Left cardiac atrium (tissue), 4 donors: ENCODE measurements around the gene MRPL54. TPM values are rescaled to one million over a fixed set of nuclear protein-coding genes. Genes with fewer than 3 reads are reported as not detected.
"Not testable (repeated sequence)": the region's sequence is repeated elsewhere in the genome, so short reads cannot be mapped to it uniquely, and the experiment has no call there.

Experiments used
- ATAC-seq, 2 donors: fragments of 200-7000 bp; cut with Tn5 transposase; one replicate each; pipeline ENCODE4 v1.9.1; 2020; ENCODE audit warnings: mild to moderate bottlenecking in 2 of 2, moderate library complexity in 2 of 2
- DNase-seq: peaks from one replicate; pipeline ENCODE4 v3.0.0-alpha.2; 2020
- intact Hi-C, 2 donors: fragments of 100-400 bp; cut with DNase I; formaldehyde crosslinking; loops; one replicate each; pipeline versions ENCODE4 v1.14.1 to v1.15.1; 2022 to 2023
- total RNA-seq, 2 donors: library from RNA; stranded (reverse); fragmentation: NEBNext Ultra II Directional; extraction: Animal tissue kit (Norgen Biotek cat#: 25700); gene quantifications; one replicate each; pipeline ENCODE4 v1.2.1, GENCODE V29; 2021
- donor health status: DM: no; HTN: yes; CAD: no.
- donor health status: DM: no; HTN: yes; CAD: no; lungs with severe emphysema.
- donor health status: DM: yes; HTN: yes; CAD: no.
- donor health status: Dilated cardiomyopathy.

The MRPL54 gene
- total RNA-seq, 2 donors from 2014 or later = 63.6 to 68.9 TPM

GRCh38 chr19:3765121-3765520, 2.6 kb downstream of the MRPL54 start:
- ATAC-seq (no peak), DNase-seq (no peak)
- intact Hi-C loops = loop anchor here in 1 of 2 donors (10.0 kb wide), 1 partner anchor 200 kb away; no protein-coding TSS in a partner anchor

DNA sequence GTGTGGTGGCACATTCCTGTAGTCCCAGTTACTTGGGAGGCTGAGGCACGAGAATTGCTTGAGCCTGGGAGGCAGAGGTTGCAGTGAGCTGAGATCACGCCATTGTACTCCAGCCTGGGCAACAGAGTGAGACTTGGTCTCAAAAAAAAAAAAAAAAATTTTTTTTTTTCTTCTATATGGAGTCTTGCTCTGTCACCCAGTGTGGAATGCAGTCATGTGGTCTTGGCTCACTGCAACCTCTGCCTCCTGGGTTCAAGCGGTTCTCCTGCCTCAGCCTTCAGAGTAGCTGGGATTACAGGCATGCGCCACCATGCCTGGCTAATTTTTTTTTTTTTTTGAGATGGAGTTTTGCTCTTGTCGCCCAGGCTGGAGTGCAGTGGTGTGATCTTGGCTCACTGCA, 3.3 kb downstream of the MRPL54 start:
- intact Hi-C loops = loop anchor here in 1 of 2 donors (10.0 kb wide), 1 partner anchor 199 kb away; no protein-coding TSS in a partner anchor
- ATAC-seq, DNase-seq: not testable (repeated sequence)

GRCh38 chr19:3766520-3766919, 4.0 kb downstream of the MRPL54 start:
- ATAC-seq (no peak), DNase-seq (no peak)
- intact Hi-C loops = loop anchor here in 1 of 2 donors (10.0 kb wide), 1 partner anchor 198 kb away; no protein-coding TSS in a partner anchor

- intact Hi-C loops = loop anchor here in 1 of 2 donors (10.0 kb wide), 1 partner anchor 198 kb away; no protein-coding TSS in a partner anchor
- ATAC-seq (no peak), DNase-seq (no peak)
These were observed 4.6 kb downstream of the MRPL54 start for GRCh38 chr19:3767050-3767449.

DNA sequence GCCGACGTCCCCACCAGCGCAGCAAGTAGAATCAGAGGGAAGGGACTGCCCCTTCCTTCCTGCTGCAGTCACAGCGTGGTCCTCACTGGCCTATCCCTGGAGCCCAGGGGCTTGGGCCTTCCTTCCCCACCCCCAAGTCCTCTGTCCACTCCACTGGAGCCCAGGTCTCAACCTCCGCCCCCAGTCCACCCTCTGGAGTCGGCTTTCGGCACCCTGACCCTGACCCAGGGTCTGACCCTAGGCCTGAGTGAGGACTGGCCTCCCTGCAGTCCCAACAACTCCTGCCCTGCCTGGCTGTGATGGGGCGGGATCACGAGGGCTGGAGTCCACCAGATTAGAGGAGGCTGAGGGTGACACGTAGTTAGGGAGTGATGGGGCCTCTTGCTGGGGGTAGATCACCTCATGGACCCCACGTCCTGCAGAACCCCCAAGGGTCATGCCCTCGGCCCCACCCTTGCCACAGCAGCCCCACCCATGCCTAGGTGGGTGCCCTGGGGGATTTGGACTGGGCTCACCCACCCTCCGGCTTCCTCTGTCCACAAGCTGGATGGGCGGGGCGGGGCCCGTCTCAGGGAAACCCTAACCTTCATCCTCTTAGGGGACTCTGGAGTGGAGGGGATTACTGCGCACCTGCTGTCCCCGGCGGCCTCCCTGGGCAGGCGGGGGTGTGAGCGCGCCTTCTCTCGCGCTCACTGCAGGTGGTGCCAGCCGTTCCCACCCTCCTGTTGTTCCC, 5.7 kb downstream of the MRPL54 start:
- ATAC-seq = no peak
- intact Hi-C loops = loop anchor here in 1 of 2 donors (10.0 kb wide), 1 partner anchor 197 kb away; no protein-coding TSS in a partner anchor

GRCh38 chr19:3768748-3769099, 6.2 kb downstream of the MRPL54 start:
- intact Hi-C loops = loop anchor here in 1 of 2 donors (10.0 kb wide), 1 partner anchor 196 kb away; no protein-coding TSS in a partner anchor
- DNase-seq (no peak), ATAC-seq (no peak)

More for the DNA sequence above, 5.7 kb downstream of the MRPL54 start:
- DNase-seq = no peak

DNA sequence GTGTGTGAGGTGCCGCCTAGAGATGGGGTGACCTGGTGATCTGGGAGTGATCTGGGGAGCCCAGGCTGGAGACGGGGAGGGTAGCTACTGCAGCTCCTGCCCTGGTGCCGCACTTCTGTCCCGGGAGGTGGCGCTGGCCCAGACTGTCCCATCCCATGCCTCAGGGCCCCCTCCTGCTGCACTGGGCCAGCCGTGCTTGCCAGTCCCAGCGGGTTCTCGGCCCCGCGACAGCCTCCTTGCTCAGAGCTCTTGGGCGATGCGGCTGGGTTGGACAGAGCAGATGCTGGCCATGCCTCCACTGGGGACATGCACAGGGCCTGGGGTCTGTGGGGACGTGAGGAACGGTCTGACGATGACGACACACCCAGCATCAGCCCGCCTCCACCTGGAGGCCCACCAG, 7.0 kb downstream of the MRPL54 start:
- DNase-seq (no peak), ATAC-seq (no peak)
- intact Hi-C loops = loop anchor here in 1 of 2 donors (10.0 kb wide), 1 partner anchor 195 kb away; no protein-coding TSS in a partner anchor

DNA sequence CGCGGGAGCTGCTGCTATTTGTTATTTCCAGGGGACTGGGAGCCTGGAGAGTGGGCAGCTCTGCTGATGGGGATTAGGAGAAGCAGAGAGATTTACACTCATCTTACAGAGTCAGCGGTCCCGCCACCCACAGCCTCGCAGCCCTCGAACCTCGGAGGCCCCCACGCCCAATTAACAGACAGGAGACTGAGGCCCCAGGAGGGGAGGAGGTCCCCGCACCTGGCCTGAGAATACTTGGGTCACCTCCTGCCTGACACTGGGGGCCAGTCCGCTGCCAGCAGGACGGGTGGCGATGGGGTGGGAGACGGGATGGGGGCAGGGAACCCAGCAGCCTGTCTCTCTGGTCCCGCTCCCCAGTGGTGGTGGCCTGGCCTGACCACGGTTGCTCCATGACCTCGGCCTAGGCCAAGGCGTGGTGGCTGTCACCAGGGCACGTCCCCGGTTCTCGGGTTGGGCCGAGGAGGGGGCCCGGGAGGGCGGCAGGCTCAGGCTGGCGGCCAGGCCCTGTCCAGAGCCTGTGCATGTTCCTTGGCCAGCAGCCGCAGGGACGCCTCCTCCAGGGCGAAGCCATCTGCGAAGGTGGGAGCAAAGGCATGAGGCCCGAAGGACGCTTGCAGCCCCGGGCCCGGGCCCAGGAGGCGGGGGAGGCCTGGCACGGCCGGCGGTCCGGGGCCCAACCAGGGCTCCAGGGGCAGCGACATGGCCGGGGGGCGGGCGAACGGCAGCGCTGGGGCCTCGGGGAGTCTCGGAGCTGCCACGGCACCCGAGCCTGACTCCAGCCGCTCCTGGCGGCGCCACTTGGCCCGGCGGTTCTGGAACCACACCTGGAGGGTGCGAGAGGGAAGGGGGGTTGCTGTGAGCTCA, 7.9 kb downstream of the MRPL54 start:
- no peak for ATAC-seq
- no peak for DNase-seq
- intact Hi-C loops = no loop called here

DNA sequence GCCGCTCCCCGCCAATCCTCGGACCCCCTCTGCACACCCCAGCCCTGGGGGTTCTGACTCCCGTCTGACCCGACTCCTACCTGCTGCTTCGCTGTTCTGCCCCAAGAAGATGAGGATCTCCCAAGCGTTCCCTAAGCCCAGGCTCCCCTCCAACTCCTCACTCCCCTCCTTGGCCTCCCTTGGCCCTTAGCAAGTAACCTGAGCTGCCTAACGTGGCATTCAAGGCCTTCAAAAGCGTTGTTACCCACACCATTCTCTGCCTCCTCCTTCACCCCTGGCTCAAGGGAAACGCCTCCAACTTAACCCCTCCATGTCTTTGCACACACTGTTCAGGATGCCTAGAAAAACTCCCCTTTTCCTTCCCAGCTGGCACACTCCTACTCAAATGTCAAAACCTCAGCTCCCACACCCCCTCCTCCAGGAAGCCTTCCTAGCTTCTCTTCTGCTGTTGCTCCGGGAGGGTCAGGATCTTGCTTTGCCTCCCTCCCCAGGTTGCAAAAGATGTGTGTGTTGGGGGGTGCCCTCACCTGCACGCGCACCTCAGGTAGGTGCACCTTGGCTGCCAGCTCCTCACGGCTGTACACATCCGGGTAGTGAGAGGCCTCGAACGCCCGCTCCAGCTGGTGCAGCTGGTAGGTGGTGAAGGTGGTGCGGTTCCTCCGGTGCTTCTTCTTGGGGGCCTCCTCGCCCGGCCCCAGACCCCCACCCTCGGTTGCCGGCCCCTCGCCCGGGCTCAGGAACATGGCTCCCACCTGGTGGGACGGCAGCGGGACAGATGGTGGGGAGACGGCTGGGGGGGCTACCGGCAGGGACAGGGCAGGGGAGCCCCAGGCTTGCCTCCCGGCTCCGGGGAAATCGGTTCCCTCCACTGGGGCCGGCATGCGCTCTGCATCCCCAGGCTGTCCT, 8.8 kb downstream of the MRPL54 start:
- ATAC-seq (no peak), DNase-seq (no peak)
- intact Hi-C loops = no loop called here

DNA sequence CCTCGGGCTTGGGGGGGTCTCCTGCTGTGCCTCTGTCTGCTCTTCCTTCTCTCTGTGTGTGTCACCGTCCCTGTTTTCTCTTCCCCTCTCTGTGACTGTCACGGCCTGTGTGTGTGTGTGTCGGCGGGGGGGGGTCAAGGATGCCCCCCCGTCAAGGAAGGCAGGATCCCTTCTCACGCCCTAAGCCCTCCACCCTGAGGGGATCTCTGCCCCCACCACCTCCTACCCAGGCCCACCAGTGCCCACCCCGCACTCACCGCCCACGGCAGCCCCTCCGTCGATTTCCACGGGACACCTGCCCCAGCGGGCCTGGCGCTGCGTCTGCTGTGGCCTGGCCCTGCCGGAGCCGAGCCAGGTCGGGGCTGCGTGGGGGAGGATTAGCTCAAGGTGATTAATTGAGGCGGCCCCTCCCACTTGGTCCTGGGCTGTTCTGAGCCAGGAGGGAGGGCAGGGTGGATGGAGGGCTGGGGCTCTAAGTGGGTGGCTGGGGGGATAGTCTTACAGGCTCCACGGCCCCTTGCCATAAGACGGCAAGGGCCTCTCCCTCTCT, 9.5 kb downstream of the MRPL54 start, which contains the start of gene RAX2:
Gene RAX2, minus strand, starts transcription at position 323 of the 550 bp plus-strand sequence. CDS start 486 bp downstream, outside the sequence.
- DNase-seq (no peak), ATAC-seq (no peak)
- intact Hi-C loops = no loop called here

GRCh38 chr19:3773814-3774515, 11.5 kb downstream of the MRPL54 start:
- intact Hi-C loops = no loop called here
- ATAC-seq = no peak
- DNase-seq = no peak

DNA sequence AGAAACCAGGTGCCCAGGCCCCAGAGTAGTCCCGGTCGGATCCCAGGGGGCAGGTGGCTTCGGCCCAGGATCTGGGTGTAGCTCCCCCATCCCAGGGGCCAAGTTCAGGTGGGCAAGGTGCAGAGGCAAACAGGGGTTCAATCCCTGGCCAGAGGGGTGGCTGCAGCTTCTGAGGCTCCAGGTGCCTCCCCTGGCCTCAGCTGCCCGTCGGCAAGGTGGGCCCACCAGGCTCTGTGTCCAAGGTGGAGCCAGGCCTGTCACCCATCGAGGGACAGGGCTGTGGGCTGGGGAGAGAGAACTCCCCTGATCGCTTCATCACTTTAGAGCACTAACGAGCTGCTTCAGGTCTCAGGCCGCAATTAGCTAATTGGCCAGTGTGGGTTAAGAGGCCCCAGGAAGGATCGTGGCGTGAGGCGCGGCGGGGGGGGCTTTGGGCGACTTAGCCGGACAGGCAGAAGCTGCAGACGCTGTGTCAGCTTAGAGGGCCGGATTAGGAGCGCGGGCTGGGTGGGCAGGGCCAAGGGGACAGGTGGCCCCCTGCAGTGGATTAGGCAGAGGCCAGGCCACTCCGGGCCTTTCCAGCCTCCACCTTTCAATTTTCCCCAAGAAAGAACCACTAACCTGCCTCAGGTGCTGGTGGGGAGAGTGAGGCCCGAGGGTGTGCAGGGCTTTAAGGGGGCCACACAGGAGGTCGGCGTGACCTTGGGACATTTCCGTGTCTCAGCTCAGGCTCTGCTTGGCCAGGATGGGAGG, 12.3 kb downstream of the MRPL54 start:
- intact Hi-C loops = no loop called here
- DNase-seq (no peak), ATAC-seq (no peak)

DNA sequence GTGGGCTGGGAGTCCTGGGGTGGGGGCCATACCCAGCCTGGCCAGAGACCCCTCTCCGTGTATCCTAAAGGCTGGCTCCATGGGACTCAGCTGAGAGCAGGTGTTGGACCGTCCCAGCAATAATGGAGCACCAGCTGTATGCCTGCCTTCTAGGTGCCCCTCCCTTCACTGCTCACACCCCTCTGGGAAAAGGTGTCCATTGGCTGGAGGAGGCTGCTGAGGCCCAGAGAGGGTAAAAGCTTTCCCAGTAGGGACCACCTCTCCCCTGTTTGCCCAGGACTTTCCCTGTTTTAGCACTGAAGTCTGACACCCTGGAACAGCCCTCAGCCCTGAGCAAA, 12.9 kb downstream of the MRPL54 start:
- ATAC-seq = no peak
- intact Hi-C loops = no loop called here
- no peak for DNase-seq

DNA sequence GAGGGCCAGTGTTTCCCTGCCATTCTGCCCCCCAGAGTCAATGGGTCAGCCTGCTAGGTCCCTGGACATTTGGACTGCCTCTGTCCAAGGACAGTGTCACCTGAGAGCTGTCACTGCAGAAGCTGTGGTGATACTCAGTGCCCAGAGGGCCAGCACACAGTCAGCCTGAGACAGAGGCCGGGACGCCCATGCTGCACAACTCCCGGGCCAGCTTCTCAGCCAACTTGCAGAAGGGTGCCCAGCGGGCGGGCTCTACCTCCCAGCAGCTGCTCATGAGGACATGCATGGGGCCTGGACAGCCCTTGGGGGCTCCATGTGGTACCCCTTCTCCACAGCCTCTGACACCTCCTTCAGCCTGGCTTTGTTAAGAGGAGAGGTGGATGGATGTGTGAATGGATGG, 13.3 kb downstream of the MRPL54 start:
- intact Hi-C loops = no loop called here
- DNase-seq (no peak), ATAC-seq (no peak)

GRCh38 chr19:3776479-3777040, 14.1 kb downstream of the MRPL54 start:
- intact Hi-C loops = no loop called here

DNA sequence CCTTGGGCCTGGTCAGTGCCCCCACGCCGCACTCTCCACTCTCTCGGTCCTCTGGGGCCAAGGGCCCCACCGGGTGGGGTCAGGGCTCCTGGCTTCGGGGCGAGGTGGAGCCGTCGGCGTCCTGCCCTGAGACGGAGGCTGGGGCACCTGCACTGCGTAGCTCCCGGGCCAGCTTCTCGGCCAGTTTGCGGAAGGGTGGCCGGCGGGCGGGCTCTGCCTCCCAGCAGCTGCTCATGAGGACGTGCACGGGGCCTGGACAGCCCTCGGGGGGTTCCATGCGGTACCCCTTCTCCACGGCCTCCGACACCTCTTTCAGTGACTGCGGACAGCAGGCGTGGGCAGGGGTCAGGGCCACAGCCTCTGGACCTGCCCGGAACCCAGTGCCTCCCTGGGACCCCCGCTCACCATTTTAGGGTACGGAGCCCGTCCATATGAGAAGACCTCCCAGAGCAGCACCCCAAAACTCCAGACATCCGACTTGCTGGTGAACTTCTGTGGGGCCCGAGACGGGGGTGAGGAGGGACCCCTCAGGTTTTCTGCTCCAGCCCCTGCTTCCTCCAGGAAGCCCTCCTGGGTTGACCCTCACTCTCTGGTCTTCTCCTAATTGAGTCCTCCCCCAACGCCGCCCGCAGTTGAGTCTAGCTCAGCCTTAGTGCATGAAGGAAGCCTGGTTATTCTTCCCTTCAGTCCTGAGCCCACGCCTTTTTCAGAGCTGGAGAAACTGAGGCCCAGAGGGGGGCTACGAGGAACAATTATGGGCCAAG, 15.8 kb downstream of the MRPL54 start:
- DNase-seq (no peak), ATAC-seq (no peak)
- intact Hi-C loops = no loop called here

More at GRCh38 chr19:3776479-3777040, 14.1 kb downstream of the MRPL54 start:
- no peak for DNase-seq
- no peak for ATAC-seq
